GM04503 (cell line): Measurements from ENCODE around the gene HSPA4.
"Not testable (repeated sequence)": the region's sequence is repeated elsewhere in the genome, so short reads cannot be mapped to it uniquely, and the experiment has no call there.

Source experiments
- DNase-seq: peaks from one replicate; pipeline ENCODE4 v3.0.0-alpha.2; 2012; ENCODE audit warnings: low read depth

The HSPA4 gene

DNA sequence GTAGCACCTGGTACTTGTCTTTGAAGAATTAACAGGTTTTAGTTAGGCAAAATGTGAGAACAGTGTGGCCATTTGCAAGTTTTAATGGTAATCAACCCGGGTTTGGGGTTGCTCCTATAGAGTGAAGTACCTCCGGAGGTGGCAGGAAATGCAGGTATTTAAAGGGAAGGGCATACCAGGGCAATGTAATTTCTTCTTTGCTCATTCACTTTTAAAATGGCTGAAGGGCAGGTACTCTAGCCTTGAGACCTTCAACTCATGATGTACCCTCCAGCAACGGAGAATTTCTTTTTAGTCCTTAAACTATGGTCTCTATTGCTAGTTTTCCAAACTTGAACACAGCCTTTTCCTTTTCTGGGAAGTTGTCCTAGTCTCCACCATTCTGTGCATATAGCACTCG lies 1.3 kb upstream of the HSPA4 start:
- no peak for DNase-seq

DNA sequence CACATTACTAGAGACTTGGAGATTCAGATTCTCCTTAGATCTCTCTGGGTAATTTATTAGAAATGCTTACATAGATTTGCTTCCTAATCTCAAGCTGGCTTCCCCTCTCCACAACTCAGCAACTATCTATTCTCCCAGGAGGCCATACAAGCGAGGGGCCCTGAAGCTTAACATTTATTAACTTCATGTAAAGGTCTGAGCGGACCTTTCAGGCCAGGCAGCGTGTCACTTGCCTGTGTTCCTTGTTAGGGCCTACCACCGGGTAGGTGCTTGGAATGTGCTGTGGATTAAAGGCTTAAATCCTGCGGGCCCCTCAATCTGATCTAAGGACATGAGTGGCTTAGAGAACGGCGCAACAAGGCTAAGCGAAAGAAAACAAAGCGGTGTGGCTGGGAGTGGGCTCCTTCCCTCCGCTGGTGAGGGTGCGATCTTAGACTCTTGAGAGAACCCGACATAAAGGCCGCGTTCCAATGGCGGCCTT lies 712 bp upstream of the HSPA4 start:
- DNase-seq, result peak; percentile 11

DNA sequence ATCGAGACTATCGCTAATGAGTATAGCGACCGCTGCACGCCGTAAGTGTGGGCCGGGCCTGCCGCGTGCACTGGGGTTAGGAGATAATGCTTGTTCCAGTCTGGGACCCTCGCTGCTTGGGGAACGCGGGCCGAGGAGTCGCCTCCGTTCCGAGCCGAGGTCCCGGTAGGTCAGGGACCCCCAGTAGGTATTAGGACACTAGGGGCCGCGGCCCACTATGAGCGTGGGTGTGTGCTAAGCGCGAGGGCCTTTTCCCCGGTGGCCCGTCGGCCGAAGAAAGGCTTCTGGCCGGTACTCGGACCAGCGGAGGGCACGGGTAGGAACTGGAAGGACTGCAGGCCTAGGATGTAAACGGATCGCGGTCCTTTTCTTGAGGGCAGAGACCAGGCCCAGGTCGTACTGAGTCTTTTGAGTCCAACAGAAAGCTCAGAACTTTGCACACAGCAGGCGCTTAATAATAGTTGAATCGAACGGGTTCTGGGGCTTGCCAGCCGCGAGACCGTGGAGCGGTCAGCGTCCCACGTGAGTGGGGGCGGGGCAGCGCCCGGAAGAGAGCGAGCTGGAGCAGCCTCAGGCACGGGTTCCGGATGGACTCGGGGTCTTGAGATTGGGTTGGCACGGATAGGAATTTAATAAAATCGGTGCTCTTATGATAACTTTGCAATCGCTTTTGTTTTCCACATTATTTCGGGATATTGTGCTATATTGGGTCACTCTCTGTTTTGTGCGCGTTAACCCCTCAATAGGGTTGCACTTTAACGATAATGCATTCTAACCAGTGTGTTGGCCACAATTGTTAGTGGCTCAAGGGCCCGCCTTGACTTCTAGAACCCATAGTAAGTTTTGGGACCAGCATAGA lies 733 bp downstream of the HSPA4 start:
- DNase-seq, result peak; percentile 7

DNA sequence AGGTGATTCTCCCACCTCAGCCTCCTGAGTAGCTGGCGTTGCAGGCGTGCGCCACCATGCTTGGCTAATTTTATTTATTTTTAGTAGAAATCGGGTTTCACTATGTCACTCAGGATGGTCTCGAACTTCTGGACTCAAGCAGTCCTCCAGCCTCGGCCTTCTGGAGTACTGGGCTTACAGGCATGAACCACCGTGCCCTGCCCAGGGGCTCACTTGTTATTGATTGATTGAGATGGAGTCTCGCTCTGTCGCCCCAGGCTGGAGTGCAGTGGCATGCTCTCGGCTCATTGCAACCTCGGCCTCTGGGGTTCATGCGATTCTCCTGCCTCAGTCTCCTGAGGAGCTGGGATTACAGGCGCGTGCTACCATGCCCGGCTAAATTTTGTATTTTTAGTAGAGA lies 1.6 kb downstream of the HSPA4 start:
- no peak for DNase-seq

DNA sequence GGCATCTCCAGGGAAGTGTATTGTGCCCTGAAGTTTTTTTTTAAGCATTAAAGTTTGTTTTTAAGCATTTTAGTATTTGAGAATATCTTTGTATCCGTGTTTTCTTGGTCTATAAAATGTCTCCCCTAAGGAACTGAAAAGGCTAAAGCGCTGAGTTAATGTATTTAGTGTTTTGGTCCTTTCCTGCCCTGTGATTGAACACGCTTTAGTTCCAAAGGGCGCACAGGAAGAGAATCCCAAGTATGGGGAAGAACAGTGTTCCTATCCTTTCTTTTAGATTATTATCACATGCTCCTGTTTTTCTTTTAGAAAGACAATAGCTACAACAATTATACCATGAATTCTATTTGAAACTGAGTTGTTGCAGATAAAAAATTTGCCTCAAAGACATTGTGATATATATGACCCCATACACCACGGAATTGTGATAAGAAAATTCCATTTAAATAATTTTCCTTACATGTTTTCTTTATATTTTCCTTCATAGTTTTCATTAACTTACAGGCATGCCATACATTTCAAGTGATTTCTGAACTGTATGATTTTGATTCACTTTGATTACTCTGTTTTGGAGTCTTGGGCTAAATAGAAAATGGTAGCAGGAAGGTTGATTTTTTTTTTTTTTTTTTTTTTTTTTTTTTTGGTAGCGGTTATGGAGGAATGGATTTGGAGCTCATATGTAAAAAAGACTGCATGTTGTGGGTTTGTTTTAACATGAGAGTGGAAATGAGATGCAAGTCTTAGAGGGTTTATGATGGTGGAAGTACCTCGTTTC lies 3.1 kb downstream of the HSPA4 start:
- no peak for DNase-seq

DNA sequence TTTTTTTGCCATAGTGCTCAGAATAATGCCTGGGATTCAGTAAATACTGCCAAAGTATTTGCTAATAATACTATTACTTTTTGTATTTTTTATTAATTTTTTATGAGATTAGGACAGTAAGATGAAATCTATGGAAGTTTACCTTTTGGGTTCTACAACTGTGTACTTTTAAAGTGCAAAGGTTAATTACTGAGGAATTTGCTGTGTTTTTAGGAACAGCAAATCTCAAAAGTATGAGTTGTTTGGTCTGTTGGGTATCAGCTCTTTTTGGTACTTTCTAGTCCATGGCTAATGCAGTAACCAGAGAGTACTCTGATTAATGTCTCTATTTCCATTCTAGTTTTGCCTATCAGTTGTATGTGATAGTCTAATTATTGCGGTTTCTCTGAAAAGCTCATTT lies 5.1 kb downstream of the HSPA4 start:
- no peak for DNase-seq

DNA sequence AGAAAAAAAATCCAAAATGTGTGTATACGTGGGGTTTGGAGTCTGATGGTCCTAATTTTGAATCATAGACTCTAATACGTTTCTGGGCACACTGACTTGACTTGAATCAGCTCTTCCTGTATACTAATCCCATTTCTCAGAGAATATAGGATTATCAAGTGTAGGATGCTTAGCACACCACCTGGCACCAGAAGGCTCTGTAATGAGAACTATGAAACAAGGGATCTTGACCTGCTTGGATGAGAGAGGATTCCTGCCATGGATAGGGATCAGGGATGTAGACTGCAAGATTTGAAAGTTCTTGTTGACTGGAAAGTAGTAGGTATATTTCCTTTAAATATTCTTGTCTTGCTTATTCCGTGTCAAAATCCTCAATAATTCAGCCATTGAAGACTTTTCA lies 7.8 kb downstream of the HSPA4 start:
- DNase-seq, result no peak

DNA sequence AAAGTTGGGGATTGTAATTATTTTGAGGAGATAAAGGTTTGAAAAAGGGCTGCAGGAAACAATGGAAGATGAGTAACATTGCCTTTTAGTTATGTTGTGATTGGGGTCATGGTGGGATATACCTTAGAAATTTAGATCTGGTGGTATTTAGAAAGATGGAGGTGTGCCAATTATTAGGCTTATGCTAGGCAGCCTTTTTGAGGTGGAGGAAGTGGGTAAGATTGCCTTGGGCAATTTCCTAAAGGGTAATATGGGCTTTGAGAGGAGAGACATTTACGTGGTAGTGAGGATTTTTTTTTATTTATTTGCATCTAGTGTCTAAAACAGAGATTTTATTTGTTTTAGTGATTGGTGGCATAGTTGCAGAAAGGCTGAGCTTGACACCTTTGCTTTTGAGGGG lies 10.5 kb downstream of the HSPA4 start:
- DNase-seq, result no peak

DNA sequence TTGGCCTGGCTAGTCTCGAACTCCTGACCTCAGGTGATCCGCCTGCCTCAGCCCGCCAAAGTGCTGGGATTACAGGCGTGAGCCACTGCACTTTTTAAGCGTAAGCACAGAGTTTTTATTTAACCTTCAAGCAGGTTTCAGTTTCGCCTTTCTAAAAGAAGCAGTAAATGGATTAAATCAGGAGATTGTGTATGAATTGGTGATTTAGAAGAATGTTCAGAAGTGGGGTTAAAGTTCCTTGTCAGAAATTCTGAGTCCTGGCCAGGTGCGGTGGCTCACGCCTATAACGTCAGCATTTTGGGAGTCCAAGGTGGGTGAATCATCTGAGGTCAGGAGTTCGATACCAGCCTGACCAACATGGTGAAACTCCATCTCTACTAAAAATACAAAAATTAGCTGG lies 12.2 kb downstream of the HSPA4 start:
- DNase-seq, result no peak

DNA sequence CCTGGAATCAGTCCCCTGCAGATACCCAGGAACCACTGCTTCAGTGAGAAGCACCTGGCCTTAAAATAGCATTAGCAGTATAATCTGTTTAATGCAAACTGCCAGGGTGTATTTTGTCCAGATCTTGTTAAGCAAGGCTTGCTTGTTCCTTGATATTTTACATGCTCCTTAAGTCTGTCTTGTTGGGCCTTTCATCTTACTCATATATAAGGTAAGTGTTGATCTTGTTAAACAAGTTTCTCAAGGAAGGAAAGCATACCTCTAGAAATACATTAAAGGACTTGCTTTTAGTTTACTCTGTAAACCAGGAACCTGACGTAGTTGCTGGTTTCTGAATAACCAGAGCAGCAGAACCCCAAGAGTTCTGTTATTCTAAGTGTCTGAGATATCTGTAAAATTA lies 13.7 kb downstream of the HSPA4 start:
- DNase-seq, result no peak

DNA sequence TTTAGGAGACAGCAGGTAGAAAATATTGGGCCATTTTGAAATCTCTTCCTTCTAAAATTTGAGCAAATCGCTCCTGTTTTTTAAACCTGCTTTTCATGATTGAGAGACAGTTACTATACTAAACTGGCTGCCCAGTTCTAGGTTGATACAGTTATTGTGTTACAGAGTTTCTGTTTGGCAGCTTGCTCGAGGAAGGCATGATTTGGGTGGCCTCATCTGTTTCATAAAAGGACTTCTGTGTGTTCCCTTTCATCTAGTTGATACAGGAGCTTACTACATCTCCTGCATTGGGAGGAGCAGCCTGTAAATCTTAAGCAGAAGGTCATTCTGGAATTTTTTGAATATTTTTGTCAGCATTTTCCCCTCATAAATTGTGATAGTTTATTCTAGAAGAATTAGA lies 14.2 kb downstream of the HSPA4 start:
- no peak for DNase-seq

DNA sequence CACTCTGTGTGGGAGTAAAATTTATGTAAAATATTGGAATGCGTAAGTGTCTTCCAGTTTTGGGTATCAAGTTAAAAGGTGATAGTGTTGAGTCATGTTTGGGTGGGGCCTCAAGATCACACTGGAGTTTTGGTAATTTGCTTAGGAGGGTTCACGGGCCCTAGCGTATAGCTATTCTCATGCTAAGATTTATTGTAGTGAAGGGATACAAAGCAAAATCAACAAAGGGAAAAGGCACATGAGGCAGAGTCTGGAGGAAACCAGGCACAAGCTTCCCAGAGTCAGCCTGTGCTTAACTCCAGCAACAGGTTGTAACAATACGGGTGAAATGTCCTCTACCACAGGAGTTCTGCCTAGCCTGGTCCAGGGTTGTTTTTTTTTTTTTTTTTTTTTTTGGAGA lies 20.2 kb downstream of the HSPA4 start:
- DNase-seq, result no peak

DNA sequence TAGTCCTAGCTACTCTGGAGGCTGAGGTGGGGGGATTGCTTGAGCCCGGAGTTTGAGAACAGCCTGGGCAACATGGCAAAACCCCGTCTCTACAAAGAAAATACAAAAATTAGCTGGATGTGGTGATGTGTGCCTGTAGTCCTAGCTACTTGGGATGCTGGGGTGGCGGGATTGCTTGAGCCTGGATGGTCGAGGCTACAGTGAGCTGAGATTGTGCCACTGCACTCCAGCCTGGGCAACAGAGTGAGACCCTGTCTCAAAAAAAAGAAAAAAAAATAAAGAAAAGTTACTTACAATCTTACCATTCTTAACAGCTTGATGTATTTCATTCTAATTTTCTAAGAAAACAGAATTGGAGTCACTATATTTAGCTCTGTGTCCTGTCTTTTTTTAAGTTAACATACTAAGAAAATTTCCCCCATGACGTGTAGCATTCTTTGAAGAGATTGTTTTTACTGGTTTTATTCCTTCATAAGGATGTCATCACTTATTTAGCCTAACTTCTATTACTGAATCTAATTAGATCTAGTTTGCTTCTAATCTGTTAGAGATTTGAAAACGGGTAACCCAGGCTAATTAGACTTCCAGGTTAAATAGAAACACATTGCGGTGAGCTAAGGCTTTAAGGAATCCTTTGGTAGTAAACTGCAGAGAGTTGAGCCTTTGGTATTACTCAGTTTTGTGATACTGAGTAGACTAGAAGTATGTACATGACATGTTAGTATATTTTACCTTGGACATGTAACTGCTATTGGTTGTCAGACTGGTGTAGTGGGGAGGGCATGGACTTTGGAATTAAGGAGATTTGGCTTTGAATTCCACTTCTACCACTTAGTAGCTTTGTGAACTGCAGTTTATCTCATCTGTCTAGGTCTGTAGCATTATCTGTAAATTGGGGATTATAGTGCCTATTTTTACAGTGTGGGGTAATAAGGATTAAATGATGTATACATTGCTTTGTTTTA lies 24.0 kb downstream of the HSPA4 start:
- DNase-seq, result peak; percentile 44

DNA sequence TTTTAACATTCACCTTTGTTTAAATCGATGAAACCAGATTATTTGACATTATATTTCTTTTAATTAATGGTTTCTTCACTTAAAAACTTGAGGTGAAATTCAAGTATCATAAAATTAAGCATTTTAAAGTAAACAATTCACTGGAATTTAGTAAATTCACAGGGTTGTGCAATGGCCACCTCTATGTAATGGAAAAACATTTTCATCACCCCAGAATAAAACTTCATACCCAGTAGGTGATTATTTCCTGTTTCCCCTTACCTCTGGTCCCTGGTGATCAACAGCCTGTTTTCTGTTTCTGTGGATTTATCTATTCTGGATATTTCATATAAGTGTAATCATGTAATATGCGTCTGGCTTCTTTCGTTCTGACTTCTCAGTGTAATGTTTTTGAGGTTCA lies 27.2 kb downstream of the HSPA4 start:
- no peak for DNase-seq

DNA sequence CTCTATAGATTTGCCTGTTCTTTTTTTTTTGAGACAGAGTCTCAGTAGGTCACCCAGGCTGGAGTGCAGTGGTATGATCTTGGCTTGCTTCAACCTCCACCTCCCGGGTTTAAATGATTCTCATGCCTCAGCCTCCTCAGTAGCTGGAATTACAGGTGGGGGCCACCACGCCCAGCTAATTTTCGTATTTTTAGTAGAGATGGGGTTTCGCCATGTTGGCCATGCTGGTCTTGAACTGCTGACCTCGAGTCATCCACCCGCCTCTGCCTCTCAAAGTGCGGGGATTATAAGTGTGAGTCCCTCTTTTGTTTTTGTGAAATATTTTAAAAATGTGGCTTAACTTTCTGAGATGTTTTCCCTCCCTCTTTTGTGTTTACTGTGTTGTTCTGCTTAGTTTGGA lies 29.2 kb downstream of the HSPA4 start:
- no peak for DNase-seq

DNA sequence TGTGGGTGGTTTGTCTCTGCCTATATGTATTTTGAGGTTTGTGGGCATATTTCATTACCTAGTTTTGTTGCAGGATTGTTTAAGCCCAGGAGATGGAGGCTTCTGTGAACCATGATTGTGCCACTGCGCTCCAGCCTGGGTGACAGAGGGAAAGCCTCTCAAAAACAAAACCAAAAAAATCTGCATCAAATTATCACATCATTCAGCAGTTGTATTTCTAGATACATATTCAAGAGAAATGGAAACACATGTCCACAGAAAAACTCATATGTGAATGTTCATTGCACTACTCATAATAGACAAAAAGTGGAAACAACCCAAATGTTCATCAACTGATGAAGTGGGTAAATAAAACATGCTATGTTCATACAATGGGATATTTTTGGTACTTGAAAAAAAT lies 29.9 kb downstream of the HSPA4 start:
- no peak for DNase-seq

DNA sequence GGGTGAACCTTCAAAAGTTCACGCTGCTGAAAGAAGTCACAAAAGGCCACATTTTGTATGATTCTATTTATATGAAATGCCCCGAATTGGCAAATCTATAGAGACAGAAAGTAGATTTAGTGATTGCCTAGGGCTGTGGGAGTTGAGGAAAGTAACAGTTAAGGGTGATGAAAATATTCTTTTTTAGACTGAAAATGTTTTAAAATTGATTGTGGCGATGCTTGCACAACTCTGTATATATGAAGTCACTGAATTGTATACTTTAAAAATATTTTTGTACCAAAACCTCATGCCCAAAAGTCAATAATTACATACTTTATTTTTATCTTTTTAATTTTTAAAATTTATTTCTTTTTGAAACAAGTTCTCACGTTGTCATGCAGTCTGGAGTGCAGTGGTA lies 30.3 kb downstream of the HSPA4 start:
- DNase-seq, result no peak

DNA sequence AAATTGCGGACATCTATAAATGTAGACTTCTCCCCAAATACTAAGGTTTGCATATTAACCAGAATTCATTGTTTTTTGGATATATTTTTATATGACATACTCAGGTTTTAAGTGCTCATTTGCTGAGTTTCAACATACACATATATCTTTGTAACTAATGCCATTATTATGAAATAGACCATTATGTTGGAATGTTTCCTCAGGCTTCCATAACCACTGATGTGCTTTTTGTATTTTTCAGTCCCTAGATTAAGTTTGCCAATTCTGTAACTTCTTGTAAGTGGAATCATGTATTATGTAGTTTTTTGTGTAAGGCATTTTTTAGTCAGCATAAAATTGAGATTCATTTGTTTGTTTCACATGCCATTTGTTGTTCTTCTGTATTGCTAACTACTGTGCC lies 32.1 kb downstream of the HSPA4 start:
- DNase-seq, result no peak

DNA sequence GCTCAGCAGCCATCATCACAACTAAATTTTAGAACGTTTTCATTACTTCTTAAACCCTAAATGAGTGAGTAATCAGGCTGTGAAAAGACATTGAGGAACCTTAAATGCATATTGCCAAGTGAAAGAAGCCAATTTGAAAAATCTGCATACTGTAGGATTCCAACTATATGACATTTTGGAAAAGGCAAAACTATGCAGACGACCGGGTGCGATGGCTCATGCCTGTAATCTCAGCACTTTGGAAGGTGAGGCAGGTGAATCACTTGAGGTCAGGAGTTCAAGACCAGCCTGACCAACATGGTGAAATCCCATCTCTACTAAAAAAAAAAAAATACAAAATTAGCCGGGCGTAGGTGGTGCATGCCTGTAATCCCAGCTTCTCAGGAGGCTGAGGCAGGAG lies 33.4 kb downstream of the HSPA4 start:
- DNase-seq, result not testable (repeated sequence)

DNA sequence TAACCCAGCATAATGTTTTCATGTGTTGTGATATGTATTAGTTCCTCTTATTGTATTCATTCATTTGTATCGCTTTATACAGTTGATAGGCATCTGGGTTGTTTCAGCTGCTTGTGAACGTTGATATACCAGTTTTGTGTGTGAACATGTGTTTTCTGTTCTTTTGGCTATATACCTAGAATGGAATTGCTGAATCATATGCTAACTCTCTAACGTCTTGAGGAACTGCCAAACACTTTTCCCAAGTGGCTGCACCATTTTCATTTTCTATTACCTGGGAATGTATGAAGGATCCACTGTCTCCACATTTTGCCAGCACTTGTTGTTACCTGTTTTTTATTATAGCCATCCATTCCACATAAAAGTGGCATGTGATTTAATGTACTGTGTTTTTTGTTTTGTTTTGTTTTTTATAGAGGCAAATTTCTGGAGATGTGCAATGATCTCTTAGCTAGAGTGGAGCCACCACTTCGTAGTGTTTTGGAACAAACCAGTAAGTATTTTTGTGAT lies 34.6 kb downstream of the HSPA4 start:
- no peak for DNase-seq

DNA sequence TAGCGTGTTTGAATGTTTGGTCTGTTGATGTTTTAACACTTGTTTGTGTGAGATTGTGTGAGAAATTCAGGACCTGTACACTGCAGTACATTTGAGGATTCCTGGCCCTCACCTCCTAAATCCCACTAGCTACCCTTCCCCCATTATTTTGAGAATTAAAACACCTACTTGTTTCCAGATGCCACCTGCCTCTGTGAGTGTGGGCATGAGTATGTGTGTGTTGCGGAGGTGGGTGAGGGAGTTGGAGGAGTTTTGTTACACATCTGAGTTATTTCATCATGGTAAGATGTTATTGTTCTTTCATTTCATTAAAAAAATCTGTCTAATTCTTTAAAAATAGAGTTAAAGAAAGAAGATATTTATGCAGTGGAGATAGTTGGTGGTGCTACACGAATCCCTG lies 36.3 kb downstream of the HSPA4 start:
- no peak for DNase-seq

DNA sequence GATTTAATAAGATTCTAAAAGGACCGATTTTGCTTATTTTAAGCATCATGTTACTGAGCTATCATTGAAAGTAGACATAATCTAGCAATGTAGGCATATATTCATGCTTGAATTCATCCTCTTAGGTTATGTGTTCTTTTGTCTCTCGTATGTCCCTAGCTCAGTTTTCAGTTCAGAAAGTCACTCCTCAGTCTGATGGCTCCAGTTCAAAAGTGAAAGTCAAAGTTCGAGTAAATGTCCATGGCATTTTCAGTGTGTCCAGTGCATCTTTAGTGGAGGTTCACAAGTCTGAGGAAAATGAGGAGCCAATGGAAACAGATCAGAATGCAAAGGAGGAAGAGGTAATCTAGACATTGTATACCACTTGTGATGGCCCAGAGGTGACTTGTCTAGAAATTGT lies 39.2 kb downstream of the HSPA4 start:
- DNase-seq, result no peak
